Measurements from ENCODE around the gene DAB2IP.

The DAB2IP gene

DNA sequence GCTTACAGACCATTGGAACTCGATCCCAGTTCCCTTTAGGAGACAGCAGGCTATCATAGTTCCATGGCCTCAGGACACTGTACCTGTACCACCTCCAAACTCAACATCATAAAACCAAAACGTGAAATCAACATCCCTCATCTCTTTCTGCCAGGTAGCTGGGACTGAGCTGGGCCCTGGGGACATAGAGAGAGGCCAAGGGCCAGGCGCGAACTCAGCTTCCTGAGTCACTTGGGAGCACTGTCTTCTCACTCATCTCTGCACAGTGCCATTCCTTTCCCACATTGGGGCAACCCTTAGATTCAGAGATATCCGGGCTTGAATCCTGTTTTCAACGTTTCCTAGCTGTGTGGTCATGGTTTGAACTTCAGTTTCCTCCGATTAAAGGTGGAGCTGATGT, 12.2 kb downstream of the DAB2IP start:
- DNase-seq (ENCODE audit: low read depth): no peak

DNA sequence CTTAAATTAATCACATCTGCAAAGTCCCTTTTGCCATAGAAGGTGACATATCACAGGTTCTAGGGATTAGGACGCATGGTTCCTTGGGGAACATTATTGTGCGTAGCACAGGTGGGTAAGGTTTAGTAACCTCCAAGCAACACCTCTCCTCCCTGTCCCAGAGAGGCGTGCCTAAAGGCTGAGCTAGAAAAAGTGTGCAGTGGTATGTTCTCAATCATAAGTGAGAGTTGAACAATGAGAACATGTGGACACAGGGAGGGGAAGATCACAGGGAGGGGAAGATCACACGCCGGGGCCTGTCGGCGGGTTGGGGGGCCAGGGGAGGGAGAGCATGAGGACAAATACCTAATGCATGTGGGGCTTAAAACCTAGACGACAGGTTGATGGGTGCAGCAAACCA, 14.9 kb downstream of the DAB2IP start:
- no peak for DNase-seq (ENCODE audit: low read depth)

DNA sequence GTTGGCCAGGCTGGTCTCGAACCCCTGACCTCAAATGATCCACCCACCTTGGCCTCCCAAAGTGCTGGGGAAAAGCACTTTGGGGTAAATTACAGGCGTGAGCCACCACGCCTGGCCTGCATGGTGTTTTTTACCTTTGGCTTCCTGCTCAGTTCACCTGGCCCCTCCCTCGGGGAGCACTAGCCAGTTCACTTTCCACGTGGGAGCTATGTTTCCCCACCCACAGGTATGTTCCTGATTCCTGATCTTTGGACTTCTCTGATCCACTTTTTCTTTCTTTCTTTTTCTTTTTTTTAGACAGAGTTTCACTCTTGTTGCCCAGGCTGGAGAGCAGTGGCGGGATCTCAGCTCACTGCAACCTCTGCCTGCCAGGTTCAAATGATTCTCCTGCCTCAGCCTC, 15.8 kb downstream of the DAB2IP start:
- DNase-seq (ENCODE audit: low read depth): no peak

DNA sequence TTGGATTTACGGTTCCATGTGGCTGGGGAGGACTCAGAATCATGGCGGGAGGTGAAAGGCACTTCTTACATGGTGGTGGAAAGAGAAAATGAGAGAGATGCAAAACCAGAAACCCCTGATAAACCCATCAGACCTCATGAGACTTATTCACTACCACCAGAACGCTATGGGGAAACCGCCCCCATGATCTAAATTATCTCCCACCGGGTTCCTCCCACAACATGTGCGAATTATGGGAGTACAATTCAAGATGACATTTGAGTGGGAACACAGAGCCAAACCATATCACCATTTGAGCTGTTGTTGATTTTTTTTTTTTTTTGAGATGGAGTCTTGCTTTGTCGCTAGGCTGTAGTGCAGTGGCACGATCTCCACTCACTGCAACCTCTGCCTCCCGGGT, 16.5 kb downstream of the DAB2IP start:
- no peak for DNase-seq (ENCODE audit: low read depth)

DNA sequence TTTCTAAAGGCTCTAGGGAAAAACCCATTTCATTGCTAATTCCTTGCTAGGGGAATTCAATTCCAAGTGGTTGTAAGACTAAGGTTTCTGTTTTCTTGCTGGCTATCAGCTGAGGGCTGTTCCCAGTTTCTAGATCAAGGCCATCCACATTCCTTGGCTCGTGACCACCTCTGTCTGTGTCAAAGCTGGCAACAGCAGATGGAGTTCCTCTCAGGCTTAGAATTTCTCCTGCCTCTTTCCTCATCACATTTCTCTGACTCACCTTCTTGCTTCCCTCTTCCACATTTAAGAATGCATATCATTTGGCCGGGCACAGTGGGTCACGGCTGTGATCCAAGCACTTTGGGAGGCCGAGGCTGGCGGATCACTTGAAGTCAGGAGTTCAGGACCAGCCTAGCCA, 19.0 kb downstream of the DAB2IP start:
- DNase-seq (ENCODE audit: low read depth): no peak

DNA sequence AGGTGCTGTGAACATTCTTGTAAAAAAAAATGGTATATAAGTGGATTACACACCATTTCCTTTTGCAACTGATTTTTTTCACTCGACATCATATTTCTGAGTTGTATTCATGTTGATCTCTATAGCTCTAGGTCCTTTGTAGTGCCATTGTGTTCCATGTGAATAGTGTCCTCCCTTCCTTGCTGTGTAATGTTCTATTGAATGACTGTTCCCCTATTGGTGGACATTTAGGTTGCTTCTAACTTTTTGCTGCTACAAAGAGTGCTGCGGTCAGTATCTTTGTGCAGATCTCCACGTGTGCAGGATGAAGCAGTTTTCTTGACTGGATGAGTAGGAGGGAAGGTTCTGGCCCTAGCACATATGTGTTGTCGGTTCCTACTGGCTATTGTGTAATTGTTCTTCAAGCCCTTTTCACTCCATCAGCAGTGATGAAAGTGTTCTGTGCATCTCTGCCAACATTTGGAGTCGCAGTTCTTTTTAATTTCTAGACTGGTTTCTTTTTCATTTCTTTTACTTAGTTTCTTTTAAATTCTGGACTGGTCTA, 20.2 kb downstream of the DAB2IP start:
- no peak for DNase-seq (ENCODE audit: low read depth)

DNA sequence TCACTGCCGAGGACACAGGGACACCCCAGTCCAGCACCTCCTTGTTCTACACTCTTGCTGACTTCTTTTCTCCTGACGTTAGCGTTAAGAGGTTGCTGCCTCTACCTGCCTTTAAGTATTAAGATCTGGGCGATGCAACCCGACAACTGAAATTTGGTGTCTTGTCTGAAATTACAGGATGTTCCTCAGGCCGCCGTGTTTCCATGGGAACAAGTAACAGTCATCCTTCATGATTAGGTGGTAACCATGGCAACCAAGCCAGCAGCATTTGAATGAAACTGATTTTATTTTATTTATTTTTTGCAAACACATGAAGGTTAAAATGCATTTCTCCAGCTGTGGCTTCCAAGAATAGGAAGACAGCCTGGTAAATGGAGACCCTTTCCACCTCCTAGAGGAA, 20.8 kb downstream of the DAB2IP start:
- no peak for DNase-seq (ENCODE audit: low read depth)

DNA sequence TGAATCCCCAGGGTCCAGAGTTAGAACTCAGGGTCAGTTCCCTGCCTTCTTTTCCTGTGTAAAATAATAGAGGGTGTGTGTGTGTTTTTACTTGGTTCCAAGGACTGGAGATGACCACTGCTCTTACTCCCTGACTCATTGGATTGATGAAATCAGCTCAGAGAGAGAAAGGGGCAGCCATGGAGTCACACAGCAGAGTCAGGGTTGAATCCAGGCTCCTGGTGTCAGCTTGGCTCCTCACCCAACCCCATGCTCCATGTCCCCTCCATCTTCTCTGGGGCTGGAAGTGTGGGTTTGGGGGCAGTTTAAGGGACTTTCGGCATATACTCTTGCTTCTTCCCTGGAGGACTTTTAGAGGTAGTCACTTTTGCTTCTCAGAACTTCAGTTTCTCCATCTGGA, 21.6 kb downstream of the DAB2IP start:
- DNase-seq (ENCODE audit: low read depth): no peak

DNA sequence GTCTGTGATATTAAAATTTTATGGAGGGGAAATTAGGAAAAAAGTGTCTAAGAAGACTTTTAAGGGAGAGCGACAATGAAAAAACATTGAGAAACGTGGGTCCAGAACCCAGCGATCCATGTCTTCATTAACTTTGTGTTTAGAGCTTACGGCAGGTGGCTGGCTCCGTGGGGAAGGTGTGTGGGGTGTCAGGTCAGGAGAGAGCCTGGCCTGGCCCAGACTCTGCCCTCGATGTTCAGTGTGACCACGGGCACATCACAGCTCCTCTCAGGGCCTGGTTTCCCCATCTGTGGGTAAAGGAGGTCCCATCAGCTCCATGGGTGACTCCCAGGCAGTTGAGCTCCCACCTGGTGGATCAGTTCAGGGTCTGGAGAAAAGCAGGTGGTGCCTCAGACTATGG, 22.1 kb downstream of the DAB2IP start:
- DNase-seq (ENCODE audit: low read depth): no peak

DNA sequence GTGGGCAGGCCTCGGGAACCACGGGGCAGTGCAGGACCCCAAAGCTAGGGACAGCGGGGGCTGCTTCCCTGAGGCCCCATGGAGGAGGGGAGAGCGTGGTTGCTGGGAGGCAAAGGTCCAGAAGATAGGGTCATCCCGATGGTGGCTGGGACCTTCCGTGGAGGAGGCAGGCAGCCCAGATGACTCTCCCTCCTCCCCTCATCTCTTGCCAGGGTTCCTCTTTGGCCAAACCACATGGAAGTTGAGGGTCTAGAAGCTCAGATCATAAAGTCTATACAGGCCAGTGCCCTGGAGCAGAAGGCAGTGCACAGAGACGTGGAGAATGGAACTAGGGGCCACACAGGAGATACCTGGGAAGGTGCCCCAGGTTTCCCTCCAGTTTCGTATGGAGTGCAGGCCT, 22.6 kb downstream of the DAB2IP start:
- no peak for DNase-seq (ENCODE audit: low read depth)

DNA sequence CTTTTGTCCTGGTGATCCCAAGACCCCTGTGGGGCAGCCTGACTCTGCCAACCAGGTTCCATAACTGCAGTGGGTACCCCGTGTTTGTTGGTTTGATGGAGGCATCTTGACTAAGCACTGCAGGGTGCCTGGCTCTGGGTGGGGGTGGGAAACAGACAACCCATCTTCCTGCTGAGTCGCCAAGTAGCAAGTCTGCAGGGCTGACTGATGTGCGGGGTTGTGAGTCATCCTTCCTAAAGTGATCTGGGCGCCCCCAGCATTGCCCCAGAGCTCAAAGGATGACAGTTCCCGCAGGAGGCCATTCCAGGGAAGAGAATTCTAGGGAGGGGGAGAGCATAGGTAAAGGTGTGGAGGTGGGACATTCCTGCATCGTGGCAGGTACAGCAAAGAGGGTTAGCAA, 23.5 kb downstream of the DAB2IP start:
- peak; percentile 36 for DNase-seq (ENCODE audit: low read depth)

DNA sequence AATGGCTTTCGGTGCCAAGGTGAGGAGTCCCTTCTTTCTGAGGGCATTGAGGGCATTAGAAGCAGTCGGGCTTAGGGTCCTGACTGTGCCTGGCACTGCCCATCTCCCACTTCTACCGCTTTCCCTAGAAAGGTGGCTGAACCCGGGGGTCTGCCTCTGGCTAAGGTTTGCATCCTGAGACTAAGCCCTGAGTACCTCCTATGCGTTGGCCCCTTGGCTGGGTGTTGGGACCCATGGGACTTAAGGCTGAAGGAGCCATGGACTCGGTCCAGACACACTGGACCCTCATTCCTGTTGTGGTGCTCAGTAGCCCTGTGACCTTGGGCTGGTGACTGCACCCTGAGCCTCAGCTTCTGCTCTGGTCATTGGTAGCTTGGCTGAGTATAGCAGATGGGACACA, 23.9 kb downstream of the DAB2IP start:
- DNase-seq (ENCODE audit: low read depth): no peak

DNA sequence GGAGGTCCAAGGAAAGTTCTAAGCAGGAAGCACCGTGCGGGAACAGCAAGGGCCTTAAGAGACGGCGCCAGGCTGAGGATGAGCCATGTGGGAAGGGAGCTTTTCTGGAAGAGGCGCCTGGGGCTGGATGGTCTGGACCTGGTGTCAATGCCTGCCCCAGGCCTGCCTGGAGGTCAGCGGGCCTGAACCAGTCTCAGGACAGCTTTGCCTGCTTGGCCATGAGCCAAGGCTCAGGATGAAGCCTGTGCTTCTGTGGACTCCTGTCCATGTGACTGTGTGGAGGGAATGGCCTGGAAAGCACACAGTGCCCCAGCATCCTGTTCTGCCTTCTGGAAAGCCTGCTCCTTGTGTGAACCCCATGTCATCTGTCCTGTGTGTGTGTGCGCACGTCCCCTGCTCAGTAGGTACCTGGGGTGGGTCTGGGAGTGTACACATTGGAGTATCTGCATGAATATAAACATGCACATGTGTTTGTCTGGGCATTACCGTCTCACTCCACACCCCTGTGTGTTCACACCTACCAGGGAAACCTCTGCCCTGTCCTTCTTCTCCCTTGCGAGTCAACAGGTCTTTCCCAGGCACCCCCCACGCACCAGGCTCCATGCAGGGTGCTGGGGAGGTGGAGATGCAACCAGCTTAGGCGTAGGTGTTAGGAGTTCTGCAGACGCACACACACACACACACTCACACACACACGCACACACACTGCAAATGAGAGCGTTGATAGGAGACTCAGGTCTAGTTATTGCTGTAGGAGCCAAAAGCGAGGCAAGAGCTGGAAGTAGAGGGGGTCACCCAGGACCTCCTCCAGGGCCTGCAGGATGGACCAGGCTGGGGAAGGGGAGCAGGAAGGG, 24.8 kb downstream of the DAB2IP start:
- no peak for DNase-seq (ENCODE audit: low read depth)

DNA sequence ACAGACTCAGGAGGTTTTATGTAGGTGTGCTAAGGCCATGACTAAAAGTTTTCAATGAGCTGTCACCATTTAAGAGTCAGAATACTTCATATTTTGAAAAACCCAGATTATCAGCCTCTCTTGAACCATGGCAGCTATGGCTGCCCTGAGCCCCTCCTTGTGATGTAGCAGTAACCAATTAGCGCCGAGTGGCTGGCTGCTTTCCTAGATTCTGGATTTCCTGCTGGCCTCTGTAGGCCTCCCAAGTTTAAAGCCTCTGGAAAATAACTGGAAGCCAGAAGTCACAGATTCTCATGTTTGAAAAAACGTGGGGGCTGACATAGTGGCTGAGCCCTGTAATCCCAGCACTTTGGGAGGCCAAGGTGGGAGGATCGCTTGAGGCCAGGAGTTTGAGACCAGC, 25.5 kb downstream of the DAB2IP start:
- no peak for DNase-seq (ENCODE audit: low read depth)

DNA sequence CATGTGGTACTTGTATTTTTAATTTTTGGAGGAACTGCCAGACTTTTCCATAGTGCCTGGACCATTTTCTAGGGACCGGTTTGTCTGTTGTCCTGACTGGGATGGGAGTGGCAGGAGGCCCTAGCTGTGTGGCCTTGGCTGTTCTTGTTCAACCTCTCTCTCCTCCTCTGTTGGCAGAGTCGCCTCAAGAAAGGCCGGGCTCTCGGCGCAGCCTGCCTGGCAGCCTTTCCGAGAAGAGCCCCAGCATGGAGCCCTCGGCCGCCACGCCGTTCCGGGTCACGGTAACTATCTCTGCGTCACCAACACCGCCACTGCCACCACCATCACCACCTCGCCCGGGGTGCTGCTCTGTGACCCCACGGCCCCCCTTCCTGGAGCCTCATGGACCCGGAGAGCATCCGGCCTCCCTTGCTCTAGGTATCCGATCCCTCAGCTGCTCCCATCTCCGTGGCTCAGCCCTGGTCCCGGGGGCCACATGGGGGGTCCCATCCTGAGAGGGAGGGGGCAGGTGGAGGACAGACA, 27.1 kb downstream of the DAB2IP start:
- no peak for DNase-seq (ENCODE audit: low read depth)

DNA sequence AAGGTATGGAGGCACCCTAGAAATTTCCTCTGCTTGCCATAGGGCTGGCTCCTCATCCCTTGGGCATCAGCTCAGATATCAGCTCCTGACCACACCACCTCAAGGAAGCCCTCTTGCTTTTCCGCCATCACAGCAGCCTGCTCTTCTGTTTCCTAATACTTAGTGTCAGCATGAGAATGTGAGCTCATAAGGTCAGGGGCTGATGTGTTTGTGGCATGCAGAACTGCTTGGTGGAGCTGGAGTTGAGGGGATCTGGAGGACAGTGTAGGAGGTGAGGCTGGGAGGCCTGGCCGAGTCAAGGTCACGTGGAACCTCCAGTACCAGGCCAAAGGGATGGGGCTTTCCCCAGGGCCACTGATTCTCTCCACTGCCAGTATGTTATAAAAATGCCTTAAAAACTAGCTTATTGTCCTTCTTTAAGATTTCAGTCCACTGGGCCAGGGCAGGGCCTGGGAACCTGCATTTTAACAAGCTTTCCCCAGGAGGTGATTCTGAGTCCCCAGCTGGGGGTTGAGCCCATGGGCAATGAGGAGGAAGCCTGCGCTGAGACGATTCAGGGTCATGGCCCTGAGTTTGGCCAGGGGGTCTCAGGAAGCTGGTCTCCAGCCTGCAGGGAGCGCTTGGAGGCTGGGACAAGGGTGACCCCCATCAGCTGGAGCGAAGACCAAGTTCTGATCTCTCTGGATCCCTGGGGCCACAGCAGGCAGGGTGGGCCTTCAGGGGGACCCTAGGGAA, 28.6 kb downstream of the DAB2IP start:
- DNase-seq (ENCODE audit: low read depth): no peak

DNA sequence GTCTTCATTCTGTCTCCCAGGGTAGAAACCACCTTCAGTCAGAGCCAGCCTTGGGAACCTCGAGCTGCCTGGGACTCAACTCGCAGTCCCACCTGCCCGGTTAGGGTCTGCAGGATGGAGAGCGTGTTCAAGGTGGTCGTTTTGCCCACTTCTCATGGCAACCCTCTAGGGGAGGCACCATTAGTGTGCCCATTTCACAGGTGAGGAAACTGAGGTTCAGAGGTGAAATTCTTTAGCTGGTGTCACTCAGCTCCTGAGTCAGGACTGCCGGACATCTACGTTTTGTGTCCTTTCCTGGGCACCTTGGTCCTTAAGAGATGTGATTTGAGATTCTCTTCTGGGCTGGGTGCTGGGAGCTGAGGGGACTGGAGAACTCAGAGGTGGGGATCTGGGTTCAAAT, 30.0 kb downstream of the DAB2IP start:
- DNase-seq (ENCODE audit: low read depth): no peak

DNA sequence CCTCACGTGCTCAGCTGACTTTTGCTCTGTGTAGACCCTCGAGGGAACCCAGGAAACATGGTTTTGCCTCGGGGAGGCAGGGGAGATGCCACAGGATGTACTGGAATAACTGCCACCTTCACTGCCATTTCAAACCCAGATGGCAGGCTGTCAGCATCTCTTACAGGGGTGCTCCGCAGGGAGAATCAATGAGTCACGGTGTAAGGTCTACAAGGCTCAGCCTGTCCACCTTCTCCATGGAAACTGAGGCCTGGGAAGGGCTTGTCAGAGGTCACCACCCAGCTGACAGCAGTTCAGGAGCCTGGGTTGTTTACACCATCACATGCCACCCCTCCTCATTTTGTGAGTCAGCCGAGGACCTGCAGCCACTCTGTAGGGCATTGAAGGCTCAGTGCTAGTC, 30.8 kb downstream of the DAB2IP start:
- DNase-seq (ENCODE audit: low read depth): no peak

DNA sequence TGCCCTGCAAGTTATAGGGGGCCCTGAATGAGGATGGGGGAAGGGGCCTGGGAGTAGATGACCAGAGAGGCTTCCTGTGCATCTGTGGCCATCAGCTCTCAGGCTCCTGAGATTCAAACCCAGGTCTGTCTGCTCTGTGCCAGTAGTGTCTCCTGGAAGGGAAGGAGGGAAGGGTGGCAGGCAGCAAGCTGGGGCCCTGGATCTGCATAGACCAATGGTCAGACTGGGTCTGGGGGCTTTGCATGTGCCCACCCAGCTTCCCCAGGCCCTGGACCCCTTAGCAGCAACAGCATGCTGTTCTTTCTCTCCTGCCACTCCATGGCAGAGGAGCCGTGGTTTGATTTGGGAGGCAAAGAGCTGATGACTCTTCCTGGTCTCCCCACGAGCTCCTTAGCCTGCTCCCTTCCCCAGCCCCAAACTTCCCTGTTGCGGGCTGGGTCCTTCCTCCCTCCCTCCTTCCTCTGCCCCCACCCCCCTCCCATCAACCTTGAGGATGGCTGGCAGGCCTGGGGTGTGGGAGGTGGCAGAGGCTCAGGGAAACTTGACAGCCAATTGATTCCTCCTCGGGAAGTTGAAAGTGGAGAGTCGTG, 31.6 kb downstream of the DAB2IP start:
- no peak for DNase-seq (ENCODE audit: low read depth)

DNA sequence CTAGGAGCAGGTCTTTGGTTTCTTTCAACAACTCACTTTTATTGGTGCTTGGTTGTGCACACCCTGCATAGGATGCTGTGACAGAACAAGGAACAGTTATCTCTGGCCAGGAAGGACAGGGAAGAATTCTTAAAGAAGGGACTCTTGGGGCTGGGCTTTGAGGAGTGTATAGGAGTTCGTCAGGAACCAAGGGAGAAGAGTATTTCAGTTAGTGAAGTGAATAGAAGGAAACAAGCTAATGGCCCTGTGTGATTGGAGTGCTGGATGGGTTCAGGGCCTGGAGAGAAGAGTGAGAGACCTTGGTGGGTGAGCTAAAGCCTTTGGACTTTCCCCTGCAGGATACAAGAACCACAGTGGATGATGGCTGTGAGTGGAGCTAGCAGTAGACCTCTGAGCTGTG, 32.2 kb downstream of the DAB2IP start:
- no peak for DNase-seq (ENCODE audit: low read depth)

DNA sequence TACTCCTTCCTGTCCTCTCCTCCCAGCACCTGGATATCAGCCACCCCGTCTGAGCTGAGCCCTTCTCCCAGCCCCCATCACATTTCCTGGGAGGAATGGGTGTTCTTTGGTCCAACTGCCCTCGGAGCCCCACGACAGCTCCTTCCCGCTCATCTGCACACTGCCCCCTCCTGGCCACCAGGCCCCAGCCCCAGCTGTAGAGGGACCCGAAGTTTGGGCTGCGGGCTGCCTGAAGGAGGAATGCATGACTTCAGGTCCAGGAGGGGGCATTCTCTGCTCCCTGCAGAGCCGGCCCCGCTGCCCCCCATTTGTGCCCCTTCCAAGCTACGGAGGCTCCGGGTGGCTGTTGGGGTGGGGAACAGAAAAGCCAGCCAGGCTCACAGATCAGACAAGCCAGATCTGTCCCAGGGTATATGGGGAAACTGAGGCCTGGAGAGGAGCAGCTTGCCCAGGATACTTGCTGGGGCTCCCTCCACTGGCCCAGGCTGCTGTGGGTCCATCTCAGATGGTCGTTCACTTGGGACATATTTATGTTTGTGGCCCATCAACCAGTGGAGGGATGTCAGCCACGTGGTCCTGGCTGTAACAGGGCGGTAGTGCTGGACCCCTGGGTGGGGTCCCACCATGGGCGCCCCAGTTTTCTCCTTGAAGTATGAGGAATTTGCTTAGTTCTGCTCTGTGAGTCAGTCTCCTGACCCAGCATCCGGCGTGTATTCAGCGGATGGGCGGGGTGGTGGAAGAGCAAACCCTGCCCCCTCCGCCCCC, 33.1 kb downstream of the DAB2IP start:
- no peak for DNase-seq (ENCODE audit: low read depth)
